Natural killer cell (primary cell): ENCODE results near the gene GPLD1. TPM values are rescaled to one million over a fixed set of nuclear protein-coding genes. Genes with fewer than 3 reads are reported as not detected.

Experiments
- ATAC-seq, 3 donors: fragments of 150-1000 bp in 2 of 3; fragments of 200-7000 bp in 1 of 3; cut with Tn5 transposase; 1 replicate in 1 of 3; 2 replicates in 2 of 3; pipeline ENCODE4 v1.10.0; 2021; ENCODE audit warnings: mild to moderate bottlenecking in 2 of 3, moderate library complexity in 2 of 3
- DNase-seq, 2 donors: peaks; one replicate each; pipeline versions ENCODE4 v3.0.0 to v3.0.0-alpha.2; 2013 to 2021; ENCODE audit warnings: mixed read lengths in 1 of 2
- H3K27ac ChIP-seq: one replicate; pipeline ENCODE4 v1.5.1; 2013; ENCODE audit warnings: mild to moderate bottlenecking, low read length
- H3K27me3 ChIP-seq: one replicate; pipeline ENCODE4 v1.6.1; 2013; ENCODE audit warnings: low read length; ENCODE audit not compliant: control insufficient read depth, insufficient read depth
- H3K36me3 ChIP-seq: one replicate; pipeline ENCODE4 v1.6.1; 2013; ENCODE audit warnings: low read length; ENCODE audit not compliant: control insufficient read depth, insufficient read depth
- H3K4me1 ChIP-seq: one replicate; pipeline ENCODE4 v1.6.1; 2013; ENCODE audit warnings: low read length; ENCODE audit not compliant: control insufficient read depth, insufficient read depth
- H3K4me3 ChIP-seq: one replicate; pipeline ENCODE4 v1.5.1; 2013; ENCODE audit warnings: low read length
- H3K9me3 ChIP-seq: one replicate; pipeline ENCODE4 v1.6.1; 2013; ENCODE audit warnings: low read length; ENCODE audit not compliant: control insufficient read depth, insufficient read depth
- H3K27ac Mint-ChIP-seq, 2 donors: one replicate each; pipeline ENCODE4 v1.8.0; 2022; ENCODE audit warnings: mild to moderate bottlenecking in 2 of 2, mixed read lengths in 2 of 2, moderate library complexity in 1 of 2
- H3K27me3 Mint-ChIP-seq, 2 donors: one replicate each; pipeline ENCODE4 v1.8.0; 2022; ENCODE audit warnings: low read depth in 2 of 2, mixed read lengths in 2 of 2
- H3K36me3 Mint-ChIP-seq: one replicate; pipeline ENCODE4 v1.8.0; 2022; ENCODE audit warnings: mixed read lengths
- H3K4me1 Mint-ChIP-seq, 2 donors: one replicate each; pipeline ENCODE4 v1.8.0; 2022; ENCODE audit warnings: mixed read lengths in 2 of 2
- H3K4me3 Mint-ChIP-seq: one replicate; pipeline ENCODE4 v1.8.0; 2022; ENCODE audit warnings: mild to moderate bottlenecking, moderate library complexity, mixed read lengths
- H3K9me3 Mint-ChIP-seq, 2 donors: one replicate each; pipeline ENCODE4 v1.8.0; 2022; ENCODE audit warnings: mixed read lengths in 2 of 2
- WGBS: methylation state at CpG from one replicate; pipeline ENCODE4 v1.1.7; 2013; ENCODE audit warnings: missing lambda C conversion rate; ENCODE audit not compliant: insufficient coverage; 5-methylcytosine and 5-hydroxymethylcytosine counted together
- intact Hi-C: fragments of 100-400 bp; cut with micrococcal nuclease; formaldehyde crosslinking; loops from one replicate; pipeline ENCODE4 v1.14.2; 2022
- total RNA-seq, 4 donors: library from RNA; stranded (reverse); fragments of 120-200 nt in 1 of 4; gene quantifications; one replicate each; pipeline versions ENCODE4 v1.2.3 to v1.2.4, GENCODE V29; 2013 to 2022
- TF ChIP-seq, protein P1 (sequence below): fragments of 200-600 bp; IDR thresholded peaks from one replicate; pipeline ENCODE4 v1.8.0; 2022; ENCODE audit warnings: antibody characterized with exemption

Gene GPLD1
- total RNA-seq, 3 donors from 2014 or later (not counting 1 experiment from before 2014, with no cell fraction given): 0.86 to 1.3 (median 0.88) TPM

DNA sequence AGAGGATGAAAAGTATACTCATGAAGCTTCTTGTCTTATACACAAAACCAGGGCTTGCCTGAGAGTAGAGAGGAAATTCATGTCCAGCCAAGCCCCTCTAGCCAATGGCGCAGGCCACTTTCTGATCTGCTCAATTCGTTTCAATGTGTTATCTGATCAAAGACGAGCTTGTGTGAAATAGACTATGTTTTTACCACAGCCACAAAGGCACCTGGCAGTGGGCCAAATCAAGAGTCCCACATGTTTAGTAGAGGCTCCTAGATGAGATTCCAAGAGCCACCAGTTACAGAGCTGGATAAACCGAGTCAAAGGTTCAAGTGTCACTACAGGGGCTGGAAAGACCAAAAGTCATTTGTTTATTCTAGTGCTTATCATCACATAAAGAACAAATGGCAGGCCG lies 34.9 kb downstream of the GPLD1 start:
- intact Hi-C loops: no loop called here
- H3K27me3 ChIP-seq: no peaks in the 10 kb centered on the region
- H3K9me3 Mint-ChIP-seq: no peaks in the 10 kb centered on the region
- no peaks in the 10 kb centered on the region for H3K36me3 Mint-ChIP-seq
- H3K27ac Mint-ChIP-seq: no peak overlapping the region
- 58% methylated on average over 5 of the region's 5 CpGs for WGBS
- DNase-seq: no peak
- H3K27me3 Mint-ChIP-seq: no peaks in the 10 kb centered on the region
- H3K27ac ChIP-seq: no peak overlapping the region
- no peak overlapping the region for H3K4me3 ChIP-seq
- no peaks in the 10 kb centered on the region for H3K36me3 ChIP-seq
- H3K4me3 Mint-ChIP-seq: no peak overlapping the region
- no peak for ATAC-seq
- no peaks in the 10 kb centered on the region for H3K4me1 Mint-ChIP-seq
- H3K9me3 ChIP-seq: no peaks in the 10 kb centered on the region
- TF ChIP-seq, protein P1, sequence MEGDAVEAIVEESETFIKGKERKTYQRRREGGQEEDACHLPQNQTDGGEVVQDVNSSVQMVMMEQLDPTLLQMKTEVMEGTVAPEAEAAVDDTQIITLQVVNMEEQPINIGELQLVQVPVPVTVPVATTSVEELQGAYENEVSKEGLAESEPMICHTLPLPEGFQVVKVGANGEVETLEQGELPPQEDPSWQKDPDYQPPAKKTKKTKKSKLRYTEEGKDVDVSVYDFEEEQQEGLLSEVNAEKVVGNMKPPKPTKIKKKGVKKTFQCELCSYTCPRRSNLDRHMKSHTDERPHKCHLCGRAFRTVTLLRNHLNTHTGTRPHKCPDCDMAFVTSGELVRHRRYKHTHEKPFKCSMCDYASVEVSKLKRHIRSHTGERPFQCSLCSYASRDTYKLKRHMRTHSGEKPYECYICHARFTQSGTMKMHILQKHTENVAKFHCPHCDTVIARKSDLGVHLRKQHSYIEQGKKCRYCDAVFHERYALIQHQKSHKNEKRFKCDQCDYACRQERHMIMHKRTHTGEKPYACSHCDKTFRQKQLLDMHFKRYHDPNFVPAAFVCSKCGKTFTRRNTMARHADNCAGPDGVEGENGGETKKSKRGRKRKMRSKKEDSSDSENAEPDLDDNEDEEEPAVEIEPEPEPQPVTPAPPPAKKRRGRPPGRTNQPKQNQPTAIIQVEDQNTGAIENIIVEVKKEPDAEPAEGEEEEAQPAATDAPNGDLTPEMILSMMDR: no peak
- H3K4me1 ChIP-seq: no peaks in the 10 kb centered on the region

DNA sequence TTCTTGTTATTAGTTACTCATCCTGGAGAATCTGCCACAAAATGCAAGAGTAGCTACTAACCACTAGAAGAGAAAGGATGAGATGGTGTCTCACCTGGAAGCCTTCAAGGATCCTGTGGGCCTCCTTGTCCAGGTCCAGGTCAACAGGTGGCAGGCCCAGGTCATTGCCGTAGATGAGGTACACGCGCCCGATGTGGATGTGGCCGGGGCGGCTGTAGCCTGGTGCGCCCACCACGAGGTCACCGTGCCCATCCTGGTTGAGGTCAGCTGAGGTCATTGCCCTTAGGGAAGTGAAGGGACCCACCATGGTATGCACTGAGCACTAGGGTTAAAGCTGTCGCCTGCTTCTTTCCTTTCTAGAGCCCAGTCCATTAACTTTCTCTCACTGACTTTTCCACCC lies 35.5 kb downstream of the GPLD1 start:
- intact Hi-C loops: no loop called here
- Mint-ChIP-seq H3K4me1 (no peaks in the 10 kb centered on the region), H3K9me3 (no peaks in the 10 kb centered on the region), H3K27ac (no peak overlapping the region), H3K36me3 (no peaks in the 10 kb centered on the region), H3K27me3 (no peaks in the 10 kb centered on the region), H3K4me3 (no peak overlapping the region)
- TF ChIP-seq, protein P1: no peak
- WGBS: 86% methylated on average over 9 of the region's 10 CpGs
- no peaks in the 10 kb centered on the region for H3K9me3 ChIP-seq
- H3K36me3 ChIP-seq: no peaks in the 10 kb centered on the region
- no peak for ATAC-seq
- no peak for DNase-seq
- no peaks in the 10 kb centered on the region for H3K27me3 ChIP-seq
- H3K4me3 ChIP-seq: no peak overlapping the region
- no peaks in the 10 kb centered on the region for H3K4me1 ChIP-seq
- no peak overlapping the region for H3K27ac ChIP-seq

DNA sequence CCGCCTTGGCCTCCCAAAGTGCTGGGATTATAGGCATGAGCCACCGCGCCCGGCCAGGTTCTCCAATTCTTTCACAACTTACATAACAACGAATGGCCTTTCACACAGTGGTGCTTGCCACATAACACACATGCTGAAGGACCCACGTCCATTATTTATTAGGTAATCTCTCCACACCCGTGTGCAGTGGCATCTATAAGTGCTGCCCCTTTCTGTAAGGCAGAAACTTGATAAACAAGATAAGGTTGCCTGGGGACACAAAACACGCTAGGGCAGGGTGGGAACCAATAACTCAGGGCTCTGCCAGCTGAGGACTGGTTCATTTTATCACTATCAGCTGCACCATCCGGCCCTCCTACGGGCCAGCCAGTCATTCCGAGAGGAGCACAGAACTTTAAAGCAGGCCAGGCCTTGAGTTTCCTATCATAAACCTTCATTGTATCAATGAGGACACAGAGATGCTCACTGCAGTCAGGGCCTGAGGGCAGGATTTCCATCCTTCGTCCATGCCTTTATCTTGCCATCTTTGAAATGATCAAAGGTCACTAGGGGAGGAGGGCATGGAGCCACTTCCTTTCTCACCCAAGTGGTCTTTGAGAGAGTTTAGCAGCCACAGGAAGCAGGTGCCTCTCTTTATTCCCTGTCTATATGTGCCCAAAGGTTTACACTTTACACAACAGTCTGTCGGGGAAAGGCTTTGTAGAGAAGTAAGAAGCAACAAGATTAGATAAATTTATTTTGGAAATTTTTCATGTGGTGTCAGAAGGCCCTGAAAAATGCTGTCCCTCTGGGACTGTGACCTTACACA lies 37.6 kb downstream of the GPLD1 start:
- H3K4me3 ChIP-seq: no peak overlapping the region
- intact Hi-C loops: no loop called here
- H3K27ac ChIP-seq: no peak overlapping the region
- H3K9me3 ChIP-seq: no peaks in the 10 kb centered on the region
- Mint-ChIP-seq H3K9me3 (no peaks in the 10 kb centered on the region), H3K27me3 (no peaks in the 10 kb centered on the region), H3K27ac (no peak overlapping the region), H3K4me3 (no peak overlapping the region), H3K4me1 (no peaks in the 10 kb centered on the region), H3K36me3 (no peaks in the 10 kb centered on the region)
- no peaks in the 10 kb centered on the region for H3K4me1 ChIP-seq
- no peaks in the 10 kb centered on the region for H3K36me3 ChIP-seq
- 76% methylated on average over 13 of the region's 13 CpGs for WGBS
- TF ChIP-seq, protein P1: no peak
- no peaks in the 10 kb centered on the region for H3K27me3 ChIP-seq
- DNase-seq (no peak), ATAC-seq (no peak)
